Renal cortex interstitium (tissue), 11 donors: Measurements from ENCODE around the gene TMEM130. TPM values are rescaled to one million over a fixed set of nuclear protein-coding genes. Genes with fewer than 3 reads are reported as not detected.
"Not testable (repeated sequence)": the region's sequence is repeated elsewhere in the genome, so short reads cannot be mapped to it uniquely, and the experiment has no call there.

ENCODE experiments used
- DNase-seq, 11 donors: peaks; one replicate each; pipeline ENCODE4 v3.0.0-alpha.2; 2013; ENCODE audit warnings: low read depth in 9 of 11, low spot score in 4 of 11; ENCODE audit errors: extremely low read depth in 1 of 11
- polyA plus RNA-seq, 3 donors: library from polyadenylated mRNA; unstranded; fragments of 120-200 nt; gene quantifications; one replicate each; pipeline ENCODE4 v1.2.1, GENCODE V29; 2013; ENCODE audit not compliant: insufficient read length in 3 of 3

TMEM130 gene
- polyA plus RNA-seq, 3 donors, result 4.8 to 5.9 (median 5.0) TPM

GRCh38 chr7:98862203-98862602 is 7.6 kb downstream of the TMEM130 start:
- DNase-seq, result no peak

- DNase-seq, result no peak
Observed at GRCh38 chr7:98860071-98860470, 9.7 kb downstream of the TMEM130 start.

DNA sequence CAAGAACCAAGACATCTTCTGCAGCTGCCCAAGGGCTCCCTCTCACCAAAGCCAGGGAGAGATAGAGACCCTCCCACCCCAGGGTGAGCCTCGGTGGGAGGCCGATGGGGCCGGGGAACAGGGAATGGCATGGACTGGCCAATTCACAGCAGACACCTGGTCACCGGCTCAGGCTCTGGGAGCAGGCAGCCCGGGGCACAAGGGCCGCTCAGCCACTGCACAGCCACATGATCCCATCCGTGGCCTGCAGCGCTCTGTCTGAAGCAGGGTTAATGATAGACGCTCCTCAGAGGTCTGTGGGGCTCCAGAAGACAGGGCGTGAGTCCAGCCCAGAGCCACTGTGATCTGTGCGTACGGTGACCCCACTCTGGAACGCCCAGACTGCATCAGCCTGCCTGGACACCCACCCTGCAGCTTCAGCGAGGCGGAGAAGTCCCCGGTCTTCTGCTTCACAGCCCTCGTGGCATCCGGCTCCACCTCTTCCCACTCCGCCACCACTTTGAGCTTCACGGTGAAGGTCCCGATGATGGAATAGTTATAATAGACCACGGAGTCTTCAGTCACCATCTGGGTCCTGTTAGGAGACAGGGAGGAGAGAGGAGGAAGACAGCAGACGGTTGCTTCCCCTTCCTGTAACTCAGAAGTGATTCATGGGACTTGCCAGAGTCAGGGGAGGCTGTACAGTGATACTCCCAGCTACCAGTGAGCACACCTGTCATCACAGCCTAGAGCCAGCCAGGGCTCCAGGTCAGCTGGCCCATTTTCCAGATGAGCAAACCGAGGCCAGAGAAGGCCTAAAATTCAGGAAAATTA is 14.0 kb downstream of the TMEM130 start:
- DNase-seq, result no peak

DNA sequence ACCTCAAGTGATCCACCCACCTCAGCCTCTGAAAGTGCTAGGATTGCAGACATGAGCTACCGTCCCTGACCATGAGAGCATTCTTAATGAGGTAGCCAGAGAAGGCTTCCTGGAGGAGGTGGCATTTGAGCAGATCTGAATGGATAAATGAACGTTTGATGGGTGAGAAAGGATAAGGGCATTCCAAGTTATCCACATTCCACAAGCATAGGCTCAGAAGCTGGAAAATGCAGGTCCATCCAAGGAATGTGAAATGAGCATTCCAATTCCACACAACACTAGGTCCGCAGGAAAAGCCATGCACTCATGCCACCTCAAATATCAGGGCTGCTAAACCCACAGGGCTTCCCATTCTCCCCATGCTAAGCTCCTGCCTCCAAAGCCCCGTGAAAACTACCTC is 17.0 kb downstream of the TMEM130 start:
- DNase-seq, result no peak

- DNase-seq, result no peak
Observed at GRCh38 chr7:98848918-98849317, 20.9 kb downstream of the TMEM130 start.

DNA sequence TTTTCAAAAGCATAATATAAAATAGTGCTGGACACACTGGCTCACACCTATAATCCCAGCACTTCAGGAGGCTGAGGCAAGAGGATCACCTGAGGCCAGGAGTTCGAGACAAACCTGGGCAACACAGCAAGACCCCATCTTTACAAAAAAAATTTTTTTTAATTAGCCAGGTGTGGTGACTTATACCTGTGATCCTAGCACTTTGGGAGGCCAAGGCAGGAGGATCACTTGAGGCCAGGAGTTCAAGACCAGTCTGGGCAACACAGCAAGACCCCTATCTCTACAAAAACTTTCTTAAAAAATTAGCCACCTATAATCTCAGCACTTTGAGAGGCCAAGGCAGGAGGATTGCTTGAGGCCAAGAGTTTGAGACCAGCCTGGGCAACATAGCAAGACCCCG is 27.3 kb downstream of the TMEM130 start:
- not testable (repeated sequence) for DNase-seq

DNA sequence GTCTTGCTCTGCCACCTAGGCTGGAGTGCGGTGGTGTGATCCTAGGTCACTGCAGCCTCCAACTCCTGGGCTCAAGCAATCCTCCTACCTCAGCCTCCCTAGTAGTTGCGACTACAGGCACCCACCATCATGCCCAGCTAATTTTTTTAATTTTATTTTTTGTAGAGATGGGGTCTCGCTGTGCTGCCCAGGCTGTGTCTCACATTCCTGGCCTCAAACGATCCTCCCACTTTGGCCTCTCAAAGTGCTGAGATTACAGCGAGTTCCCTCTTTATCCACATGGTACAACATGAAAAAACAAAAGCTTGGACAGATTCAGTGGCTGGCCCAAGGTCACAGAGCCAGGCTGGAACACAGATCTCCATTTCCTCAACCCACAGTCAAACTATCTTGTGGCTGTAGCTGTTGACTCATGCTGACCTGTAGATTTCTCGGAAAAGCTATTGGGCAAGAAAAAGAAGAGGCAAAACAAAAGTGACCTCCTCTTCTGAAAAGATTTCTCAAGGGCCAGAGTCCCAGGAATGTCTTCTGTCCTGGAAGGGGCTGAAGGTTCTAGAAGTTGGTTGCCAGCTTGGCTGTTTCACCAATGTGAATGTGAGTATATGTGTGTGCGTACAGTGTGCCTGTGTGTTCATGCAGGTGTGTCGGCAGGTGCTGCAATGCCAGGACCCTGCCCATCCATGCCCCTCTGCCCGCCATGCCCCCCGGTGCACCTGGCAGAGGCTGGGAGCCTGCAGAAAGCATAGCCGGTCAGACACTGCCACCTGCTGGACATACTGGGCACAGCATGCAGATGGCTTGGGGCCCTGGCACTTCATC is 28.4 kb downstream of the TMEM130 start:
- DNase-seq, result peak in 2 of 11 donors; percentile 30 to 32

- no peak for DNase-seq
Observed at GRCh38 chr7:98840722-98841121, 29.1 kb downstream of the TMEM130 start.

DNA sequence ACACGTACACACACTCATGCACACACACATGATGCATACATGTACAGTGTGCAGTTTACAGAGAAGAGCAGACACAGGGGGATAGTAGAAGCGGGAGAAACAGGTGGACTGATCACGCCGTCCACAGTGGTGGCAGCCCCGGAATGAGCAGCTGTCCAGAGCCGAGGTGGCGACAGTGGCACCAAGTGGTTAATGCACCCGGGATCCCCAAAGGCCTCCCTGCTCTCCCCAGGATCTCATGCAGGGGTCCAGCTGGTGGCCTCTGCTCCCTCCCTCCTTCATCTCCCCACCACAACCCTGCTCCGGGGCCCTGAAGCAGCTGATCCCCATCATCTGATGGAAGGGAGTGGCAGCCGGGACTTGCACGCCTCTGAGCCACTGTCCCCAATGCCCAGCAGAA is 29.7 kb downstream of the TMEM130 start:
- DNase-seq, result no peak

- DNase-seq, result no peak
Observed at GRCh38 chr7:98837630-98837972, 32.2 kb downstream of the TMEM130 start.

GRCh38 chr7:98836811-98837629 is 32.8 kb downstream of the TMEM130 start:
- DNase-seq, result peak in 4 of 11 donors; percentile 28 to 53 (median 34)

- DNase-seq, result no peak
Observed at GRCh38 chr7:98834949-98835348, 34.9 kb downstream of the TMEM130 start.

DNA sequence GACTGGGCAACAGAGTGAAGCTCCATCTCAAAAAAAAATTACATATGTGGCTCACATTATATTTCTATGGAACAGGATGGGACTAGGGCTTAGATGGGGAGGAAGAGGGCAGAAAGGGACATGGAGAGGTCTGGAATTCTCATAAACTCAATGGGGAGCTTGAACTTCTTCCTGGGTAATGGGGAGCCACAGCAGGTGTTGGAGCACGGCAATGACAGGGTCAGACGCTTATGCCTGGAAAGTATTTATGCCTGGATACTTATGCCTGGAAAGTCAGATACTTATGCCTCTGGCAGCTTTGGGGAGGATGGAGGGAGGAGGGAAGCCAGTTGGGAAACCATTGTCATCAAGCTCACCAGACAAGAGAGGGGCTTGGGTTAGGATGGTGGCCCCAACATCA is 36.8 kb downstream of the TMEM130 start:
- no peak for DNase-seq

- no peak for DNase-seq
Observed at GRCh38 chr7:98831641-98832221, 38.1 kb downstream of the TMEM130 start.

DNA sequence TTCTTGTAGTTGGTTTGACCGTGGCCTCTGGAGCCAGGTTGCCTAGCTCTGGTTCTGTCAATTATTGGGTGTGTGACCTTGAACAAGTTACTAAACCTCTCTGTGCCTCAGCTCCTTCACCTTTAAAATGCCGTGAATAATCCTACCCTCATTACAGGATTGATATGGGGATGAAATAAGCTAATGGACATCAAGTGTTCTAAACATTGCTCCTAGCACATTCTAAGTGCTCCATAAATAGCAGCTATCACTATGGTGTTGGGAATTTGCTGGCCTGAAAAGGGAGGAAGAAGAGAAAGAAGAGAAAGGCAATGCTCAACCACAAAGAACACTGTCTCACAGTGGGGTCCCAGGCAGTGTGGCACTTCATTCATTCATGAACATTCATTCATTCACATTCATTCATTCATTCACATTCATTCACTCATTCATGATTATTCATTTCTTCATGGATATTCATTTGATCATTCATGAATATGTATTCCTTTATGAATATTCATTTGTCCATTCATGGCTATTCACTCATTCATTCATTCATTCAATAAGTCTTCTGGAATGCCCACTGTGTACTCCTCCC is 38.8 kb downstream of the TMEM130 start:
- DNase-seq, result no peak

- no peak for DNase-seq
Observed at GRCh38 chr7:98828368-98828767, 41.4 kb downstream of the TMEM130 start.

GRCh38 chr7:98827258-98827657 is 42.6 kb downstream of the TMEM130 start:
- no peak for DNase-seq

- no peak for DNase-seq
Observed at GRCh38 chr7:98826811-98827231, 43.0 kb downstream of the TMEM130 start.

- DNase-seq, result no peak
Observed at GRCh38 chr7:98826387-98826786, 43.4 kb downstream of the TMEM130 start.
